Jurkat, Clone E6-1 (cell line): ENCODE data around the gene OR5I1. TPM values are rescaled to one million over a fixed set of nuclear protein-coding genes. Genes with fewer than 3 reads are reported as not detected.
"Not testable (repeated sequence)": the region's sequence is repeated elsewhere in the genome, so short reads cannot be mapped to it uniquely, and the experiment has no call there.

Experiments
- DNase-seq: peaks from one replicate; pipeline ENCODE4 v3.0.0-alpha.2; 2011; ENCODE audit warnings: low read depth, low spot score
- H3K4me3 ChIP-seq: 2 replicates; pipeline ENCODE4 v1.5.1; 2011; ENCODE audit warnings: mild to moderate bottlenecking, low read length, control low read depth, moderate library complexity
- polyA plus RNA-seq: library from polyadenylated mRNA; unstranded; fragments of >200 nt; gene quantifications from one replicate; pipeline ENCODE4 v1.2.1, GENCODE V29; 2012; ENCODE audit warnings: missing spikeins; ENCODE audit not compliant: insufficient read length, insufficient read depth

Gene OR5I1
- polyA plus RNA-seq = not detected

DNA sequence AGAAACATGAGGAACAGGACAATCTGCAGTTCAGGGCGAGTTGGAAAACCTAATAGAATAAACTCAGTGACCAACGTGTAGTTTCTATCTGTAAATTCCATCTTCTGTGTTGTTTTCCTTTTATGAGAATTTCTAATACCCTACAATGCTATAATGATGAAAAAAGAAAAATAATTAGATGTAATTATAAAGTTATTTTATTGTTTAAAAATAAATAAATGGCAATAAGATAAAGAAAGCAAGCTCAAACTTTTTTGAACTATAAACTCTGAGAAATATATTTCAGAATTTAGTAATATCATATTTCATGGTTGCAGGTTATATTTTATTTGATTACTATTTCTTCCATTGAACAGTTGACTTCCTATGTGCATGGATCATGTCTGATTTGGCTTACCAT, at the start of gene OR5I1:
OR5I1 (minus strand) TSS at position 101 of the 400 bp plus-strand sequence; CDS start at position 101, 0 bp downstream.
- no peak for DNase-seq
- no peak within 1 kb of the TSS for H3K4me3 ChIP-seq

DNA sequence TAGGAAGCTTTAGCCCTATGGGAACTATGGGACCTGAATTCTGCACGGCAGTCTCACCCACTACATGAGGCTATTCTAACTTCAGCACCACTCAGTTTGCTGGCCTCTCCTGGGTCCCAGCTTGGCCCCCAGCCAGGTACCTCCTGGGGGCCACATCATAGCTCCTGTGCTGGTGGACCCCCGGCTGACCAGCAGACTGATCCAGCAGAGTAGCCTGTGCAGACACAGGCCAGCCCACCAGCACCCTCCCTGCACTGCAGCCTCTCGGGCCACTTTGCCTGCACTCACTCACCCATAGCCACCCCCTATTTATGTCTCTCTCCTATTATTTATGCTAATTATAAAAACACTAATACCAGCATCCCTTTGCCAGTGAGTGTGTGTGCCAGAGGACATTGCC, 34.7 kb upstream of the OR5I1 start:
- H3K4me3 ChIP-seq = no peak overlapping the region
- DNase-seq = no peak

- DNase-seq = no peak
Observed at GRCh38 chr11:55969845-55970244, 33.6 kb upstream of the OR5I1 start, which contains the start of gene OR10AG1. TSS of gene OR10AG1 (minus strand) at chr11:55969945. CDS start at chr11:55969907, 38 bp downstream.

GRCh38 chr11:55967914-55968313, 31.7 kb upstream of the OR5I1 start:
- DNase-seq = no peak
- H3K4me3 ChIP-seq = no peak overlapping the region

More at GRCh38 chr11:55969845-55970244, 33.6 kb upstream of the OR5I1 start, which contains the start of gene OR10AG1:
- H3K4me3 ChIP-seq = no peak within 1 kb of the TSS

DNA sequence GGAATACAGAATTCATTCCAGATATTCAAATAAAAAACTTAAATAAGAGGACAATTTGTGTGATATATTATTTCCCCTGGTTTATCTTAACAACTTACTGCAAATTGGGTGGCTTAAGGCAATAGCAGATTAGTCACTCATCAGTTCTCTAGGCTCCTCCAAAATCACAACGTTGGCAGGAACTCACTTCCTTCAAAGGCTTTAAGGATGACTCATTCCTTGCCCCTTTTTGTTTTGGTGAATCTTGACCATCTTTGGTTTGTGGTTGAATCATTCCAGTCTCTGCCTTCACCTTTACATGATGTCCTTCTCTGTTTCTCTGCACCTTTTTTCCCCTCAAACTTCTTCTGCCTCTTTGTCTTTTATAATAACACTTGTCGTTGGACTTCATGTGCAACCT, 30.2 kb upstream of the OR5I1 start:
- no peak for DNase-seq
- no peak overlapping the region for H3K4me3 ChIP-seq

- no peak overlapping the region for H3K4me3 ChIP-seq
- peak; percentile 79 for DNase-seq
Observed at GRCh38 chr11:55956521-55956920, 20.3 kb upstream of the OR5I1 start.

DNA sequence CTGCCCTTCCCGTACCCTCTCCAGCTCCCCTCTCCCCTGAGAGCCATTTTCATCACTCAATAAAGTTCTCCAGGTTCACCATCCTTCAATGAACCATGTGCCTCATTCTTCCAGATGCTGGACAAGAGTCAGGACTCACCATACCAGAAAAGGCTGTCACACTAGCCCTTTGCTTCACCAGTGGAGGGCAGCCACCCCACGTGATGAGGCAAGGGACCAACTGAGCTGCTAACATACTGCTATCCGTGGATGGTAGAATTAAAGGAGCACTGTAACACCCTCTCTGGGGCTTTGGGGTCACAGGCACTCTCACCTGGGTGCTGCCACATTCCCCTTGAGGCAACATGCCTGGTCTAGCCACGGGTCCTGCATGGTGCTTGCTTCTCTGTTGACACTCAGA, 13.1 kb upstream of the OR5I1 start:
- DNase-seq = no peak
- H3K4me3 ChIP-seq = no peak overlapping the region

DNA sequence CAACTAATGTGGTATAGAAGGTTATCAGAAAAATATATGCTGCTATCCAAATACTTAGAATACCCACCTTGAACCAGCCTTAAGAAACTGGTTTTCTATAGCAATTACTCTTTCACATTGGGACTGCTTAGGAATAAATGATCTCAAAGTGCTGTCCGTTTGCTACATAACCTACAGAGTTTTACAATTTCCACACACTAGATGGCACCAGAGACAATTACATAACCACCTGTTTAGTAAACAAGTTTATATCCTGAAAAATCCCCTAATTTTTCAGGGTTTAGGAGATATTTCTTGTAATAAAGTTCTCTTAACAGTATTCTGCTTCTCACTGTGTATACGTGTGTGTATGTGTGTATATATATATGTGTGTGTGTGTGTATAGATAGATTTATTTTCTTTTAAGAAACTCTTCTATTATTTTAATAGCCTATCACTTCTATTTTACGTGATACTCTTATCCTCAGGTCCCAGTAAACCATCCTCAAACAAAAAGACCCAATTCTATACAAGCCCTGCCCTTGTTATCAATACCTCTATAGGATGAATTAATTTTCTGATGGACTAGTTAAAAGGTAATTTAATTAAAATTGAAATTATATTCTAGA, 6.7 kb upstream of the OR5I1 start:
- DNase-seq = peak; percentile 62

DNA sequence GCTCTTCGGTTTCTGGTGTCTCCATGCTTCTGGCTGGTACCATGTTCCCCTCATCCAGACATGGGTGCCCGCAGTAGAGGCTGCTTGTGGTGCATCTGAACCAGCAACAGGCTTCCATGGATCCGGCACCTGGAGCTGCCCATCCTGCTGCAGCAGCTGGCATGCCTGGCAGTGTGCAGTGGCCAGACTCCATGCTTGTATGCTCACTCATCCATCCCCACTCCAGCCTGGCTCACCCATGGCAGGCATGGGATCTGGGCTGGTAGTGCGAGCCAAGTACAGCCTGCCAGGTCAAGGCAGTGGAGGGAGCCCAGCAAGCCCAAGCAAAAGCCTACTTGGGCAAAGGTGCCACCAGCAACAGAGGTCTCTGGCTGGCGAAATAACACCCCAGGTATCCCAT, 15.7 kb downstream of the OR5I1 start:
- no peak for DNase-seq

More for the DNA sequence above, 6.7 kb upstream of the OR5I1 start:
- H3K4me3 ChIP-seq = no peak overlapping the region

DNA sequence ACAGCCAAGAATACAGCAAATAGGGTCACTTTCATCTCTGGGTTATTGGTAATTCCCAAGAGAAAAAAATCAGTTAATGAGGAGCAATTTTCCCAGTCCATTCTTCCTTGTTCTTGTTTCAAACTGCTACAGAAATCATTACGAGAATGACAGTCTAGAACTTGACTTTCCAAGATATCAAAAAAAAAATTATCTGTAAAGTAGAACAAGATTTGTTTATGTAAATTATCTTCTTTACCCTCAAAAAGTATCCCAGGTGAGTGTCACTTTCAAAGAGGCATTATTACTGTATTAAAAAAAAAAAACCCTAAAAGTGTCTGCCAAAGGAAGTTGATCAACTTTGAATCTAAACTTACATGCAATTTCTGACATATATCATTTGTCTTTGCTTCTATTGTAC, 21.7 kb downstream of the OR5I1 start, which contains the start of gene OR5W2:
OR5W2 (minus strand) TSS at position 101 of the 400 bp plus-strand sequence; CDS start at position 101, 0 bp downstream.
- no peak for DNase-seq

More for the DNA sequence above, 15.7 kb downstream of the OR5I1 start:
- H3K4me3 ChIP-seq = no peak overlapping the region

DNA sequence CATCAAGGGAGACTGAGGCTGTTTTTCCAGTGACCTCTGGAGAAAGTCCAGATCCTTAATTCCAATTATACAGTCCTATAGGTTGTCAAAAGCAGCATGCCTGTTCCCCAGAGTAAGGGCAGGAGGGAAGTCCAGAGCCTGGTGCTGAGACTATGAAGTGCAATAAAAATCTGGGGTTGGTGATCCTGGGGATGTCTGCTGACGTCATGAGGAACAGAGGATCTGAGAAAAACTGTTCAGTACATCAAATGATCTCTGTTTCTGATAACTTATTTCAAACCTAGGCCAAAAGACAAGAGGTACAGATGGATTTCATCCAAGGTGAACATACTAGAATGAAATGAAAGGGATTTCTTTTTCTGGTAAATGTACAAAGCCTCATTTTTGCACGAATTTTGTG, 33.9 kb downstream of the OR5I1 start:
- H3K4me3 ChIP-seq = no peak overlapping the region
- DNase-seq = no peak

More for the DNA sequence above, 21.7 kb downstream of the OR5I1 start, which contains the start of gene OR5W2:
- no peak within 1 kb of the TSS for H3K4me3 ChIP-seq

DNA sequence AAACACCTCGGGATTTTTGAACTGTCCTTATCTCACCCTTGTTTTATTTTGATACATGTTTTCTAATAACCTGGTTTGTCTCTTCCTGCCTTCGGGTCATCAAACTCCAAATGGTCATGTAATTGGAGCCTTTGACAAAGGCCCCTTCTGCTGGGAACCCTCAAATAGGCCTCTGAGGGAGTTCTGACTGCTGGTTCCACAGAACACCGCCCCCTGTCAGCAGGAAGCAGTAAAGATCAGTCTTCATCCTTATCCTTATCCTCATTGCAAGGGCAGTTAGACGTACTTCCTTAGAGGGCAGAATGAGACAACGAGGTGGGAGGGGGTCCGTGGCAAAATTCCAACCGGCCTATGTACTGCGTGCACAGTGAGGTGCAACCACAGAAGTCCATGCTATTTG, 41.0 kb downstream of the OR5I1 start:
- DNase-seq = no peak
- no peak overlapping the region for H3K4me3 ChIP-seq

DNA sequence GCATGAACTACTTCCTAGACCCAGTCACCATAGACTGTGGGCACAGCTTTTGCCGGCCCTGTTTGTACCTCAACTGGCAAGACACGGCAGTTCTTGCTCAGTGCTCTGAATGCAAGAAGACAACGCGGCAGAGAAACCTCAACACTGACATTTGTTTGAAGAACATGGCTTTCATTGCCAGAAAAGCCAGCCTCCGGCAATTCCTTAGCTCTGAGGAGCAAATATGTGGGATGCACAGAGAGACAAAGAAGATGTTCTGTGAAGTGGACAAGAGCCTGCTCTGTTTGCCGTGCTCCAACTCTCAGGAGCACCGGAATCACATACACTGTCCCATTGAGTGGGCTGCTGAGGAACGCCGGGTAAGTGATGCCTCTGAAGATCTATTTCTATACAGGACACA, 50.7 kb downstream of the OR5I1 start:
- H3K4me3 ChIP-seq = not testable (repeated sequence)

More for the DNA sequence above, 50.7 kb downstream of the OR5I1 start:
- DNase-seq = not testable (repeated sequence)
